ENCODE data around the gene STX10.

STX10 gene

GRCh38 chr19:13146763-13147563 is 3.2 kb downstream of the STX10 start:
- no peak overlapping the region for H3K4me3 ChIP-seq (ENCODE audit: control insufficient read depth, low read depth, low read length)
- TF ChIP-seq CTCF (IDR thresholded peaks at IDR 0.05; ENCODE audit: control insufficient read depth, insufficient read depth, low read depth, low read length, missing control alignments), result no peak
- DNase-seq (ENCODE audit: low read depth), result no peak

- no peak overlapping the region for H3K4me3 ChIP-seq (ENCODE audit: control insufficient read depth, low read depth, low read length)
- no peak for TF ChIP-seq CTCF (IDR thresholded peaks at IDR 0.05; ENCODE audit: control insufficient read depth, insufficient read depth, low read depth, low read length, missing control alignments)
- DNase-seq (ENCODE audit: low read depth), result no peak
These were observed 10.4 kb downstream of the STX10 start for GRCh38 chr19:13139633-13140311.

DNA sequence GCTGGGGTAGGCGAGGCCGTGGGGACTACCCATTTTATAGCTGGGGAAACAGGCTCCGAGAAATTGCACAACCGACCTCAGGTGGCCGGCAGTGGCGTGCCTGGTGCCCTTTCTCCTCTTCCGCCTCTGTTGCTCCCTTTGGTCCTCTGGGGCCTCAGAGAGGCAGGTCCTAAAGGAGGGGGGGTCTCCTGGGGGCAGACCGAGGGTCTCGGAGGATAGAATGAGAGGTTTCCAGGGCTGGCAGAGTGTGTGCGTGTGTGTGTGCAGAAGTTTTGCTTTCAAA is 11.3 kb downstream of the STX10 start:
- no peak for DNase-seq (ENCODE audit: low read depth)
- no peak overlapping the region for H3K4me3 ChIP-seq (ENCODE audit: control insufficient read depth, low read depth, low read length)
- no peak for TF ChIP-seq CTCF (IDR thresholded peaks at IDR 0.05; ENCODE audit: control insufficient read depth, insufficient read depth, low read depth, low read length, missing control alignments)

GRCh38 chr19:13138171-13138915 is 11.8 kb downstream of the STX10 start:
- DNase-seq (ENCODE audit: low read depth), result no peak
- no peak for TF ChIP-seq CTCF (IDR thresholded peaks at IDR 0.05; ENCODE audit: control insufficient read depth, insufficient read depth, low read depth, low read length, missing control alignments)
- no peak overlapping the region for H3K4me3 ChIP-seq (ENCODE audit: control insufficient read depth, low read depth, low read length)

DNA sequence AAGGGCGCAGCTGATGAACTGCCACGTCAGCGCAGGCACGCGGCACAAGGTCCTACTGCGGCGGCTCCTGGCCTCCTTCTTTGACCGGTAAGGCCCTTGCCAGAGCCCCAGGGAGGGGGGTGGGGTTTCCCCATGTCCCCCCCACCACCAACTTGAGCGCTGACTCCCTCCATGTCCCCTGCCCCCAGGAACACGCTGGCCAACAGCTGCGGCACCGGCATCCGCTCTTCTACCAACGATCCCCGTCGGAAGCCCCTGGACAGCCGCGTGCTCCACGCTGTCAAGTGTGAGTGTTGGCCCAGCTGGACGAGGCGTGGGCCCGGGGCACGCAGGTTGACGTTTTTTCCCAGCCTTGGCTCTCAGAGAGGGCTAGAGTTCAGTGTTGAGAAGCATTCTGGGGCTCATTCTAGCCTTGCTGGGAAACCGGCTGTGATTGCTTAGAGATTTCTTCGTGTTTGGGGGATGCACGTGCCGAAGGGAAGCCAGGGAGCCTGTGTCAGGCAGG is 12.8 kb downstream of the STX10 start:
- DNase-seq (ENCODE audit: low read depth), result no peak
- H3K4me3 ChIP-seq (ENCODE audit: control insufficient read depth, low read depth, low read length), result no peak overlapping the region
- TF ChIP-seq CTCF (IDR thresholded peaks at IDR 0.05; ENCODE audit: control insufficient read depth, insufficient read depth, low read depth, low read length, missing control alignments), result no peak

Data from AG09309 (cell line).